ENCODE measurements around the gene TSHB. TPM values are rescaled to one million over a fixed set of nuclear protein-coding genes. Genes with fewer than 3 reads are reported as not detected.

Gene TSHB
- total RNA-seq, 1 experiment from 2014 or later: not detected

DNA sequence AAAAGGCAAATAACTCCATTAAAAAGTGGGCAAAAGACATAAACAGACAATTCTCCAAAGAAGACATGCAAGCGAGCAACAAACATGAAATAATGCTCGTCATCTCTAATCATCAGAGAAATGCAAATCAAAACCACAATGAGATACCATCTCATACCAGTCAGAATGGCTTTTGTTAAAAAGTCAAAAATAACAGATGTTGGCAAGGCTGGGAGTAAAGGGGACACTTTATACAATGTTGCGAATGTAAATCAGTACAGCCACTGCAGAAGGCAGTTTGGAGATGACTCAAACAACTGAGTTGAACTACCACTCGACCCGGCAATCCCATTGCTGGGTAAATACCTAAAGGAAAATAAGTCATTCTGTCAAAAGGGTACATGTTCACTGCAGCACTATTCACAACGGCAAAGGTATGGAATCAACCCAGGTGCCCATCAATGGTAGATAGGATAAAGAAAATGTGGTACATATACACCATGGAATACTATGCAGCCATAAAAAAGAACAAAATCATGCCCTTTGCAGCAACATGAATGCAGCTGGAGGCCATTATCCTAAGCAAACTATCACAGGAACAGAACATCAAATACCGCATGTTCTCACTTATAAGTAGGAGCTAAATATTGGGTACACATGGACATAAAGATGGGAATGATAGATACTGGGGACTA lies 33.7 kb downstream of the TSHB start:
- no peak for DNase-seq (ENCODE audit: low read depth, low spot score)
- H3K4me3 ChIP-seq (ENCODE audit: low read depth in 2 of 2, low read length in 2 of 2): no peak overlapping the region
- ATAC-seq: no peak
- CTCF ChIA-PET: no interaction called here
- no TSS peak for BruUV-seq (replicated peaks)
- TF ChIP-seq, protein P1, sequence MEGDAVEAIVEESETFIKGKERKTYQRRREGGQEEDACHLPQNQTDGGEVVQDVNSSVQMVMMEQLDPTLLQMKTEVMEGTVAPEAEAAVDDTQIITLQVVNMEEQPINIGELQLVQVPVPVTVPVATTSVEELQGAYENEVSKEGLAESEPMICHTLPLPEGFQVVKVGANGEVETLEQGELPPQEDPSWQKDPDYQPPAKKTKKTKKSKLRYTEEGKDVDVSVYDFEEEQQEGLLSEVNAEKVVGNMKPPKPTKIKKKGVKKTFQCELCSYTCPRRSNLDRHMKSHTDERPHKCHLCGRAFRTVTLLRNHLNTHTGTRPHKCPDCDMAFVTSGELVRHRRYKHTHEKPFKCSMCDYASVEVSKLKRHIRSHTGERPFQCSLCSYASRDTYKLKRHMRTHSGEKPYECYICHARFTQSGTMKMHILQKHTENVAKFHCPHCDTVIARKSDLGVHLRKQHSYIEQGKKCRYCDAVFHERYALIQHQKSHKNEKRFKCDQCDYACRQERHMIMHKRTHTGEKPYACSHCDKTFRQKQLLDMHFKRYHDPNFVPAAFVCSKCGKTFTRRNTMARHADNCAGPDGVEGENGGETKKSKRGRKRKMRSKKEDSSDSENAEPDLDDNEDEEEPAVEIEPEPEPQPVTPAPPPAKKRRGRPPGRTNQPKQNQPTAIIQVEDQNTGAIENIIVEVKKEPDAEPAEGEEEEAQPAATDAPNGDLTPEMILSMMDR (IDR thresholded peaks at IDR 0.05): no peak
- TF ChIP-seq TCF7L2 (IDR thresholded peaks at IDR 0.05; ENCODE audit: low read depth, low read length) (no peak), SIN3A (IDR thresholded peaks at IDR 0.05; ENCODE audit: borderline replicate concordance, insufficient read depth, low read depth, low read length) (no peak), POLR2AphosphoS5 (IDR thresholded peaks at IDR 0.05; ENCODE audit: low read depth, low read length) (no peak)
- TF ChIP-seq, protein P2, sequence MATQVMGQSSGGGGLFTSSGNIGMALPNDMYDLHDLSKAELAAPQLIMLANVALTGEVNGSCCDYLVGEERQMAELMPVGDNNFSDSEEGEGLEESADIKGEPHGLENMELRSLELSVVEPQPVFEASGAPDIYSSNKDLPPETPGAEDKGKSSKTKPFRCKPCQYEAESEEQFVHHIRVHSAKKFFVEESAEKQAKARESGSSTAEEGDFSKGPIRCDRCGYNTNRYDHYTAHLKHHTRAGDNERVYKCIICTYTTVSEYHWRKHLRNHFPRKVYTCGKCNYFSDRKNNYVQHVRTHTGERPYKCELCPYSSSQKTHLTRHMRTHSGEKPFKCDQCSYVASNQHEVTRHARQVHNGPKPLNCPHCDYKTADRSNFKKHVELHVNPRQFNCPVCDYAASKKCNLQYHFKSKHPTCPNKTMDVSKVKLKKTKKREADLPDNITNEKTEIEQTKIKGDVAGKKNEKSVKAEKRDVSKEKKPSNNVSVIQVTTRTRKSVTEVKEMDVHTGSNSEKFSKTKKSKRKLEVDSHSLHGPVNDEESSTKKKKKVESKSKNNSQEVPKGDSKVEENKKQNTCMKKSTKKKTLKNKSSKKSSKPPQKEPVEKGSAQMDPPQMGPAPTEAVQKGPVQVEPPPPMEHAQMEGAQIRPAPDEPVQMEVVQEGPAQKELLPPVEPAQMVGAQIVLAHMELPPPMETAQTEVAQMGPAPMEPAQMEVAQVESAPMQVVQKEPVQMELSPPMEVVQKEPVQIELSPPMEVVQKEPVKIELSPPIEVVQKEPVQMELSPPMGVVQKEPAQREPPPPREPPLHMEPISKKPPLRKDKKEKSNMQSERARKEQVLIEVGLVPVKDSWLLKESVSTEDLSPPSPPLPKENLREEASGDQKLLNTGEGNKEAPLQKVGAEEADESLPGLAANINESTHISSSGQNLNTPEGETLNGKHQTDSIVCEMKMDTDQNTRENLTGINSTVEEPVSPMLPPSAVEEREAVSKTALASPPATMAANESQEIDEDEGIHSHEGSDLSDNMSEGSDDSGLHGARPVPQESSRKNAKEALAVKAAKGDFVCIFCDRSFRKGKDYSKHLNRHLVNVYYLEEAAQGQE (IDR thresholded peaks at IDR 0.05; ENCODE audit: insufficient read depth in 1 of 2, low read depth in 2 of 2, low read length in 1 of 2): no peak
- no peaks in the 10 kb centered on the region for H3K36me3 ChIP-seq (ENCODE audit: control insufficient read depth, insufficient read depth, low read length)
- no peaks in the 10 kb centered on the region for H3K4me1 ChIP-seq (ENCODE audit: control insufficient read depth, insufficient read depth, low read length)
- in situ Hi-C loops (cut with HindIII; ENCODE audit: low pct_unique_long_range_greater_than_20kb, low sequenced_read_pairs) (no loop called here), intact Hi-C loops (cut with micrococcal nuclease; ENCODE audit: unreplicated experiment) (no loop called here)
- POLR2A ChIA-PET: no interaction called here
- H3K27ac ChIP-seq (ENCODE audit: low read length): no peak overlapping the region
- H3K9me3 ChIP-seq (ENCODE audit: control insufficient read depth, insufficient read depth, low read depth, low read length): no peaks in the 10 kb centered on the region
- no peaks in the 10 kb centered on the region for H3K27me3 ChIP-seq (ENCODE audit: control insufficient read depth, insufficient read depth, low read length)

DNA sequence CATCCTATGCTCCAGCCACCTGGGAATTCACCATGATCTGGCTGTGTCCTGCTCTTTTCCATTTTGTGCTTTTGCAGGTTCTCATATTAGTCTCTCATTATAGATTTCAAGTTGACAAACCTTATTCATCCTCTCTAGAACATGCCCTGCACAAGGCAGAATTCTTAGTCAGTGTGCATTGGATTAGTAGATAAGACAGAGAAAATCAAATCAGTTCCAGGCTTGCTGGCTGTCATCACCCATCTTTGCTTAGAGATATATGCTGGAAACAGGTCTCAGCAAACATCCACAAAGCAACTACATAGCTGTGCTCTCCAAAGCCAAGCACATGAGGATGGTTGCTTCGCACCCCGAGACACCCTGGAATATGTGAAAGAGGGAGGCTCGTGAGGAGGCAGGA lies 34.8 kb downstream of the TSHB start:
- no peak for ATAC-seq
- Histone ChIP-seq H3K36me3 (ENCODE audit: control insufficient read depth, insufficient read depth, low read length) (no peaks in the 10 kb centered on the region), H3K4me1 (ENCODE audit: control insufficient read depth, insufficient read depth, low read length) (no peaks in the 10 kb centered on the region), H3K27ac (ENCODE audit: low read length) (no peak overlapping the region), H3K27me3 (ENCODE audit: control insufficient read depth, insufficient read depth, low read length) (no peaks in the 10 kb centered on the region), H3K4me3 (ENCODE audit: low read depth in 2 of 2, low read length in 2 of 2) (no peak overlapping the region), H3K9me3 (ENCODE audit: control insufficient read depth, insufficient read depth, low read depth, low read length) (no peaks in the 10 kb centered on the region)
- CTCF ChIA-PET: no interaction called here
- in situ Hi-C loops (cut with HindIII; ENCODE audit: low pct_unique_long_range_greater_than_20kb, low sequenced_read_pairs) (no loop called here), intact Hi-C loops (cut with micrococcal nuclease; ENCODE audit: unreplicated experiment) (no loop called here)
- DNase-seq (ENCODE audit: low read depth, low spot score): no peak
- no TSS peak for BruUV-seq (replicated peaks)
- POLR2A ChIA-PET: no interaction called here
- TF ChIP-seq TCF7L2 (IDR thresholded peaks at IDR 0.05; ENCODE audit: low read depth, low read length) (no peak), POLR2AphosphoS5 (IDR thresholded peaks at IDR 0.05; ENCODE audit: low read depth, low read length) (no peak), SIN3A (IDR thresholded peaks at IDR 0.05; ENCODE audit: borderline replicate concordance, insufficient read depth, low read depth, low read length) (no peak)
- TF ChIP-seq, protein P1 (IDR thresholded peaks at IDR 0.05): no peak
- TF ChIP-seq, protein P2 (IDR thresholded peaks at IDR 0.05; ENCODE audit: insufficient read depth in 1 of 2, low read depth in 2 of 2, low read length in 1 of 2): no peak
